NOMO-1 treated with DMSO at 0.1 percent for 48 hours (cell line): ENCODE measurements around the gene LILRA5.
A peak's percentile ranks its signal among the peaks of the same experiment; 100 is the strongest.
"Not testable (repeated sequence)": the region's sequence is repeated elsewhere in the genome, so short reads cannot be mapped to it uniquely, and the experiment has no call there.

ENCODE experiments used
- DNase-seq: peaks from one replicate; lab custom pipeline; 2025; ENCODE audit not compliant: unreplicated experiment; lab: John Stamatoyannopoulos, UW

Gene LILRA5

DNA sequence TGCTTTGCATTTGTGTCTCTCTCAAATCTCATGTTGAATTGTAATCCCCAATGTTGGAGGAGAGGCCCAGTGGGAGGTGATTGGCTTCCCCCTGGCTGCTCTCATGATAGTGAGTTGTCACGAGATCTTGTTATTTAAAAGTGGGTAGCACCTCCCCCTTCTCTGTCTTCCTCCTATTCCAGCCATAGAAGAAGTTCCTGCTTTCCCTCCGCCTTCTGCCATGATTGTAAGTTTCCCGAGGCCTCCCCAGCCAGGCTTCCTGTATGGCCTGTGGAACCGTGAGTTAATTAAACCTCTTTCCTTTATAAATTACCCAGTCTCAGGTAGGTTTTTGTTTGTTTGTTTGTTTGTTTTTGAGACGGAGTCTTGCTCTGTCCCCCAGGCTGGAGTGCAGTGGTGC is 22.2 kb upstream of the LILRA5 start:
- DNase-seq: peak; percentile 44

DNA sequence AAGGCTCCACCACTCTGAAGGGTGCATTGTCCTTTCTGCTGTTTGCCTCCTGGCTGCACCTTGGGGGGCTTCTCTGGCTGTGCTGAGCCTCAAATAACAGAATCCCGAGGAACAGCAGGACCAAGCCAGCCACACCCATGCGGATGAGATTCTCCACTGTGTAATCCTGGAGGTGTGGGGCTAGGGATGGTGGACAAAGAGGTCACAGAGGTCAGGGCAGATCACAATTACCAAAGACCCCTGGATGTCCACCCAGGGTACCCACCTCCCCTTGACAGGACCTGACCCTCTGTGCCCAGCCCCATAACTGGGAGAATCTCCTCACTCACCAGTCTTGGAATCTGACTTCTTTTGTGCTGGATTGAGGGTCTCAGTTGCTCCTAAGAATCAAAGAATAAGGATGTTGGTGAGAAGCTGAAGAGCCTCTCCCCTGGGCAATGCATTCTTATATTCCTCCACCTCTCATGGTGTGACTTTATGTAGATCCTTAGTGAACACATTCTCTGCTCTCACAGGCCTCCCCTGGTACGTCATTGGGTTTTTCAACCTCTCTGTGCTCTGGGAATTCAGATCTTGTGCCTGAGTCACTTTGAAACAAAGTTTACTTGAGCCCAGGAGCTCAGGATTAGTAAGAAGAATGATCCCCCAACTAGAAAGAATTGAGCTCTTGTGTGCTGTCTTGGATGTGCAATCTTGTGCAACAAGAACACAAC is 20.8 kb upstream of the LILRA5 start:
- DNase-seq: no peak

DNA sequence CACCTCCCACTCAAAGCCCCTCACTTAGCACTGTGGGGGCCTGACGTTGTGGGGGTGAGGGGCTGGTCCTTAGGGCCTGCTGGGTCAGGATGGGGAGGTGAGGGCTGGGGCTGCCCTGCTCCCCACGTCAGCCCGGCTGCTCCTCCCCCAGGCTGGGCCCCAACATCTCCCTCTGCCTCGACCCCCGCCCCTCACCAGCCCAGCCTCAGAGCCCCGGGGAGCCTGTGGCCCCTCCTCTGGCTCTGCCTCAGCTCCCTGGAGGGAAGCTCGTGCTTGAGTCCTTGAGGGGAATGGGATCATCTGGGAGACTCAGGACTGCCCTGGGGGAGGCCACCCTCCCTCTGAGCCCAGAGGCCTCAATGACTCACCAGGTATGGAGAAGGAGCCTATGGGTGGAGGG is 19.2 kb upstream of the LILRA5 start:
- no peak for DNase-seq

DNA sequence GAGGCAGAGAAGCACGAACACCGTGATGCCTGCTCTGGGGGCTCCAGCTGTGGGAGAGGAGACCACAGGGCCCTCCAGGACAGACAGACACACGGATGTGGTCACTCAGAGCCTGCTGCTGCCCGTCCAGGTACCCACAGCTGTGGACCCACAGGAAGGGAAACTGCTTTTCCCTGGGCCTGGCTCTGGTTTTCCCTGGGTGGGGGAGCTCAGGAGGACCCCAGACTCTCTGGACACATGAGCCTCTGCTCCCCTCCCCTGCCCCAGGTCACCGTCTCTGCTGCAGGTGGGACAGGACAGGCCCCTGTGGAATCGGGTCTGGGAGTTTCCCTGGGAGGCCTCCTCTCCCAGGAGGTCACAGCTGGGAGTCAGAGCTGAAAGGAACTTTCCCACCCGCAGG is 18.7 kb upstream of the LILRA5 start:
- DNase-seq: no peak

DNA sequence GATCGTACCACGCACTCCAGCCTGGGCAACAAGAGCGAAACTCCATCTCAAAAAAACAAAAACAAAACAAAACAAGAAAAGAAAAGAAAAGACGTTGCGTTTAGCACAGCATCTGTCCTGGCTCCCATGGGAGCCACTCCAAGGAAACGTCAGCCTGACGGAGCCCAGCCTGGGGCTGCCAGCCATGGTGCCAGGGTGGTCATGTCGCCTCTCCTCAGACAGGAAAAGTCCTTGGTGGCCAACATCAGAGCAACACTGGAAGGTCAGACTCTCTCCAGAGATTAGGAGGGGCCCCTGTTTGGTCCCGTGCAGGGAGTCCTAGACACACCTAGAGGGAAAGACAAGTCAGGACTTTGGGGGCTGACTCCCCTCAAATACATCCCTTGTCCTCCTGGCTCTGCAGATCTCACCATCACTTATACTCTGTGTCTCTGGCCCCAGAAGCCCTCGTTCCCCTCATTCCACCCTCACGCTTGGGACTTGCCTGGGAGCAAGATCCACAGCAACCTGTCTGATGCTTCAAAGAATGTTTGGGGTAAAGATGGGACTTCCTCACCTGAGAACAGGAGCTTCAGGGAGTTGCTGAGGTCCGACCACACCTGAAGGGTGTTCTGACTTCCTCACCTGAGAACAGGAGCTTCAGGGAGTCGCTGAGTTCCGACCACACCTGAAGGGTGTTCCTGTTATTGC is 16.7 kb upstream of the LILRA5 start:
- no peak for DNase-seq

DNA sequence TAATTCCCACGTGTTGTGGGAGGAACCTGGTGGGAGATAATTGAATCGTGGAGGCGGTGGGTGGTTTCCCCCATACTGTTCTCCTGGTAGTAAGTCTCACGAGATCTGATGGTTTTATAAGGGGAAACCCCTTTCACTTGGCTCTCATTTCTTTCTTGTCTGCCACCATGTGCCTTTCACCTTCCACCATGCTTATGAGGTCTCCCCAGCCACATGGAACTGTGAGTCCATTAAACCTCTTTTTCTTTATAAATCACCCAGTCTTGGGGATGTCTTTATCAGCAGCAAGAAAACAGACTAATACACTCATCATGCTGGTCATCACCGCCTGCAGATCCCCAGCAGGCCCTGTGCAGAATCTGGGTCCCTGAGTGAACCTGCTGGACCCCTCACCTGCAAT is 15.8 kb upstream of the LILRA5 start:
- not testable (repeated sequence) for DNase-seq

DNA sequence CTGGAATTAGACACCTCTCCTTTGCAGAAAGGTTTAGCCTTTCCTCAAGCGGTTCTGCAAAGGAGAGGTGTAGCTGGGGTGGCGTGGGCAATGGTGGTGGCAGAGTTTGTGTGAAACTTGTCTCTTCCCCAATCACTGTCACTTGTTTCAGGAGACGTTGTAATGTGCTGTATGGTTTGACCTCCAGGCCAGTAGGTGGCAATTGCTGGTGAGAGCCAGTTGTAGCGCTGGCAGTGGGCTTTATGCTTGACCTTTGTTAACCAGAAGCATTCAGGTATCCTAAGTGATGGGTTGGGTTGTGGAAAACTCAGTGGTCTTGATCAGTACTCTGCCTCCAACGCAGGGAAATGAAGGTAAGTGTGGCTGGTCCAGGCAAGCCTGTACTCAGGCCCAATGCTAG is 12.7 kb upstream of the LILRA5 start:
- DNase-seq: no peak

DNA sequence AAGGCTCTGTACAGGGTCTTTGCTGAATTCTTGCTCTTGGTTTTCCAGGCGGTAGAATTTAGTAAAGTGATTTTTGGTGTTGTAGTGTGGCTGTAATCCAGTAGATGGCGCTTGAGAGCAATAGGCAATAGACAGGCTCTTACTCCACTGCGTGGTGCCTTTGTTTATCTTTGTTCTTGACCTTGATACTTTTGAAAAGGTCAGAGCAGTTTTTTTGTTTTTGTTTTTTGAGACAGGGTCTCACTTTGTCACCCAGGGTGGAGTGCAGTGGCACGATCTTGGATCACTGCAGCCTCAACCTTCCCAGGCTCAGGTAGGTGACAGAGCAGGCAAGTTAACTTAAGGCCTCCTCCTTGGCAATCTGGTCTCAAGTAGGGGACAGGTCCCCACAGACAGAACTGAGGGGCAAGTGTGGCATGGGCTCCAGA is 12.2 kb upstream of the LILRA5 start:
- peak; percentile 59 for DNase-seq

DNA sequence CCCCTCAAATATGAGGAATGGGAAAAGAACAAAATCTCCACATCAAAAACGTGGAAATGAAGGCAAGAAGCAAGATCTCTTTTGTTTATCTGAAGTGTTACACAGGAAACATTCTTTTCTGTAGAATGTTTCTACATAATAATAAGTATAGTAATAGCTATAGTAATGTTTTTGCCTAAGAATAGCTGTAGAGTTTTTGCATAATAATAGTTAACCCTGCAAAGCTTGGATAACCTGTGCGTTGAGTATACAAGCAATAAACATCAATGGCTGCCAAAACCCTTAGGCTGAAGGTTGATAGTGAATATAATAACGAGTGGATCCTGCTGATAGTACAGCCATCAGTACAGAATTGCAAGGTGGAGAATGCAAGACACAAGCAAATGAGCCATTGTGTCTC is 11.1 kb upstream of the LILRA5 start:
- no peak for DNase-seq

DNA sequence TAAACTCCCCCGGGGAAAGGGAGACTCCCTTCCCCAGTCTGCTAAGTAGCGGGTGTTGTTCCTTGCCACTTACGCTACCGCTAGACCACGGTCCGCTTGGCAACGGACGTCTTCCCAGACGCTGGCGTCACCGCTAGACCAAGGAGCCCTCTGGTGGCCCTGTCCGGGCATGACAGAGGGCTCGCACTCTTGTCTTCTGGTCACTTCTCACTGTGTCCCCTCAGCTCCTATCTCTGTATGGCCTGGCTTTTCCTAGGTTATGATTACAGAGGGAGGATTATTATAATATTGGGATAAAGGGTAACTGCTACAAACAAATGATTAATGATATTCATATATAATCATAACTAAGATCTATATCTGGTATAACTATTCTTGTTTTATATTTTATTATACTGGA is 10.0 kb upstream of the LILRA5 start:
- not testable (repeated sequence) for DNase-seq

DNA sequence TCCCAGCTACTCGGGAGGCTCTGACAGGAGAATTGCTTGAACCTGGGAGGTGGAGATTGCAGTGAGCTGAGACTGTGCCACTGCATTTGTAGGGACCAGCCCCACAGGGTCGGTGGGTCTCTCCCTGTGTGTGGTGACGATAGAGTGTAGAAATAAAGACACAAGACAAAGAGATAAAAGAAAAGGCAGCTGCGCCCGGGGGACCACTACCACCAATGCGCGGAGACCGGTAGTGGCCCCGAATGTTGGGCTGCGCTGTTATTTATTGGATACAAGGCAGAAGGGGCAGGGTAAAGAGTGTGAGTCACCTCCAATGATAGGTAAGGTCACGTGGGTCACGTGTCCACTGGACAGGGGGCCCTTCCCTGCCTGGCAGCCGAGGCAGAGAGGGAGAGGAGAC is 9.3 kb upstream of the LILRA5 start:
- not testable (repeated sequence) for DNase-seq

DNA sequence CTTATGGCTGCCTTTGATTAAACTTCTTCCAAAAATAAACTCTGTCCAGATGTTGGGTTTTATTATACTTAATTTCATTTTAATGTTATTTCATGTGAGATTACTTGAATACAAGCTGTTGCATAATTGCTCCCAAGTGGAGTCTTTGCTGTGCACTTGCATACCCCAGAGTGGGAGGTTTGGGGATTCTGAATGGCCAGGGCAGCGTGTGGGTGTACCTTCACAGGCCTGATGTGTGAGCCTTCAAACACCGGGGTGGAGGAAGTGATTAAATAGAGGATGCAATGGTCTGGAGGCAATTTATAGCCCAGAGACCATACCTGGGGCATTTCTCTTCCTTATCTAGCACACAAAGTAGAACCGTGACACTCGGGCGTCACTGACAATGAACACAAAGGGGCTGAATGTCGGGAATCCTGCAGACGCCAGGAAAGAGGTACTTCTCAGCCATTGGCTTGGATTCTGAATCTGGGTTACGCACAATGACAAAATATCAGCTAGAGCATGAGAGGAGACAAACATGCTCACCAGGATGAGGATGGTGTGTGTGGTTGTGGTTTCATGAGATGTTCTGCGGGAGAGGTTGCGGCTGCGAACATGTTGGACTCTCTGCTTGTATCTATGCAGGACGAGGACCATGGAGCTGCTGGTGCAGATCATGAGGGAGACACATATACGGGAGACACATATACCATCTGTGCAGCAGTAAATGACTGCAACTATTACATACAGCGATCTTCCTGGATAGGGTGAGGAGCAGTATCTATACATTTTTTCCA is 7.1 kb upstream of the LILRA5 start:
- DNase-seq: no peak

DNA sequence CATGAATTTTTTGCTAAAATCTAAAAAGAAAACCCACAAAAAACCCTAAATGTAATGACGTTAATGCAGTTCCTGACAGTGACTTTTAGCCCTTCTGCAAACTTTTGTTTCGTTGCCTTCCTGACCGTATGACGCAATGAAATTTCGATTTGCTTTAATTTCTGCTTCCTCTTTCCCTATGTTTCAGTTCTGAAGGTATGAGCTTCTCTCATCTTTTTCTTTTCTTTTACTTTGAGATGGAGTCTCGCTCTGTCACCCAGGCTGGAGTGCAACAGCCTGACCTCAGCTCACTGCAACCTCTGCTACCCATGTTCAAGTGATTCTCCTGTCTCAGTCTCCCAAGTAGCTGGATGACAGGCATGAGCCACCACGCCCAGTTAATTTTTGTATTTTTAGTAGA is 6.1 kb upstream of the LILRA5 start:
- peak; percentile 94 for DNase-seq

DNA sequence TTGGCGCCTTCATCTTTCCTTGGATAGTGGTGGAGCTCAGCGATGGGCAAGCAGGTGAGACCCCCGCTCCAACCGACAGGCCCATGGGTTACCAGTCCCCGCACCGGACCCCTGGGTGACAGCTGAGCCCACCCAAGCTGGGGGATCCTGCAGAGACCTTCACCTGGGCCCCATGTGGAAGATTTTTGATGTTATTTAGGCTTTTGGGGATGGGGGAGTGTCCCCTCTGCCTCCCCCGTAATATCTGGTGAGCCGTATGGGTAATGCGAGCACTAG is 4.9 kb upstream of the LILRA5 start:
- no peak for DNase-seq

DNA sequence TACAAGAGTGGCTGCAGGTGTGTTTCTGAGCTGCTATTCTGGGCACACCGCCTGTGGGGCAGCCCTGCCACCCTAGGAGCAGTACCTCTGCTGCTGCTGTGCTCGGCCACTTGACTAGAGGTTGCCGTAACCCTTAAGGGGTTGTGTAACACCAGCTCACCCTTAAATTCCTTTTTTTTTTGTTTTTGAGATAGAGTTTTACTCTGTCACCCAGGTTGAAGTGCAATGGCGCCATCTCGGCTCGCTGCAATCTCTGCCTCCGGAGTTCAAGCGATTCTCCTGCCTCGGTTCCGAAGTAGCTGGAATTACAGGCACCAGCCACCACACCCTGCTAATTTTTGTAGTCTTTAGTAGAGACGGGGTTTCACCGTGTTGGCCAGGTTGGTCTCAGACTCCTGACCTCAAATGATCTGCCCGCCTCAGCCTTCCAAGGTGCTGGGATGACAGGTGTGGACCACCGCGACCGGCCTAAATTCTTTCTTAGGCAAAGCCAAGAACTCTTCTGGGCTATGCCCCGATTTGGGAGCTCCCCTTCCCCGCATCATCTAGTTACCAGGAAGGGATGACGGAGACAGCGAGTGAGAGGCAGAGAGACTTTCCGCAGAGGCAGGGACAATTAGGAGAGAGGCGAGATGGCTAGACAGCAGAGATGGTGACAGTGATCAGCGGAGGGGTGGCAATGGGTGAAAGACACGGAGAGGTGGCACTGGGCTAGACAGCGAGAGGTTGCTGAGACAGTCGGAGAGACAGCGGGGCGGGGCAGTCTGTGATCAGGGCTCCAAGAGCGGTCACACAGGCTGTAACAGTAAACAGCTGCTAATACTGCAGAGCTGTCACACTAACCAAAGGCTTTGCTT is 4.4 kb upstream of the LILRA5 start:
- DNase-seq: peak; percentile 85

DNA sequence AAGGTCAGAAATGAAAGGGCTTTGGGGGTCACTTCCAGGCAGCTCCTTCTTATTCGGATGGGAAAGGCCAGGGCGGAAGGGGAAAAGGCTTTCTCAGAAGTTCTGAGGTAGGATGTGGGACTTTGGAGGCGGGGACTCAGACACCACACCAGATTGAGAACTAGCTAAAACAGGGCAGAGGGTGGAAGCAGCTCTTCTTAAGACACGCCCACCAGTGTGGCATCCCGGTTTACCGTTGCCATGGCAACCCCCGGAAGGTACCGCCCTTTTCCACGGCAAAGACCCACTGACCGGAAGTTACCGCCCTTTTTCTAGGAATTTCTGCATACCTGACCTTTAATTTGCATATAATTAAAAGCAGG is 3.8 kb upstream of the LILRA5 start:
- DNase-seq: peak; percentile 79

DNA sequence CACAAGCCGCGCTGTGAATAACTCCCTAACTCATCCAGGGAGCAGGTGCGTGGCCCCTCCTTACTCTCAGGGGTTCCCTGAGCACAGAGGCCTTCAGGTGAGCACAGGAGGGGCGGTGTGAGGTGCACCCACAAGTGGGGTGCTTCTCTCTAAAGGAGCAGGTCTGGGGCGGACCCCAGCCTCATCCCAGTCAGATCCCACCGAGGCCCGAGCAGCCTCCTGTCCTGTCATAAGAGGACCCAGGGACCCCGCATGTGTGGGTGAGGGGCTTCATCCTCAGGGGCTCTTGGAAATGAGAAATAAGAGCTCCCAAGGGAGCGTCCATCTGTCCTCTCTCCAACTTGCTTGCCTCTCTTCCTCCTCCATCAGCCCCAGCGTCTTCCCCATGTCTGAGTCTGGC is 3.0 kb upstream of the LILRA5 start:
- DNase-seq: no peak

DNA sequence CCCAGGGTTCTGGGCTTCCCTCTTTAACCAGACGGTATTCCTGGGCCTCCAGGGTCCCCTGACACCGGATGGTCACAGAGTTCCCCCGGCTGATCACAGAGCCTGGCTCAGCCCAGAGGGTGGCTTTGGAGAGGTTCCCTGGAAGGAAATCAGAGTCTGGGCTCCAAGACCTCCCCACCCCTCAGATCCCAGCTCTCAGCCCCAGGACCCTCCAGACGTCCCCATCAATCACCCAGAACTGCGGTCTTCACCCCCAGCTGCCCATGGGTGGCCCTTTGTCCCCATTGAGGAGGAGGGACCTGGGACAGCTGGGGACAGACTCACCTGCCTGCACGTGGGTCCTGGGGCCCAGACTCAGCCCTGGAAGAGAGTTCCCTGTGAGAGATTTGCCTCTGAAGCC is 955 bp downstream of the LILRA5 start:
- no peak for DNase-seq

DNA sequence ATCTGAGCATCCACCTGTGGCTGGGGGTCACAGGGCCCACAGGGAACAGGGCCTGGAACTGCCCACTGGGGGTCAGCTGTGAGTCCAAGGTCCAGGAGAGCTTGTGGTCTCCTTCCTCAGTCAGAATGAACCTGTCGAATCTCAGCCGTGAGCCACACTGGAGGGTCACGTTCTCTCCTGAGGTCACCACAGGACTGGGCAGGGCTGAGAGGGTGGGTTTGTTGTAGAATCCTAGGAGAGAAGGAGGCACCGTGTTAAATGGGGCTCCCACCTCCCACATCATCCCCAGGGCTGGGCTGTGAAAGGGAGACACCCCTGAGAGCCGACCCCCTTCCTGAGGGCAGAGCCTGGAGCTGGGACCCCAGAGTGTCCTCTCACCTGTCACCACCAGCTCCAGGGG is 1.5 kb downstream of the LILRA5 start:
- no peak for DNase-seq

DNA sequence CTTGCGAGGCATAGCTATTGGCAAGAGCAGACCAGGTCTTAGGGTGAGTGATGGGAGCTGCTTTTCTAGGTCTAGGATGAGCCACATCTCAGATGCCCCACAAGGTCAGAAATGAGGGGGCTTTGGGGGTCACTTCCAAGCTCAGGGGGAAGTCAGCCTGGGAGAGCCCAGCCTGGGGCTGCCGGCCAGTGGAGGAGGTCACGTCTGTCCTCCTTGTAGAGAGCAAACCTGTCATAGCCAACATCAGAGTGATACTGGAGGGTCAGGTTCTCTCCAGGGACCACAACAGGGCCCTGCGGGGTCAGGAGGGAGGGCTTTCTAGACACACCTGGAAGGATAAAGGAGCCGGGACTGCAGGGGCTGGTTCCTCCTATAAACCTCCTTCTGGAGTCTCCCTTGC is 2.4 kb downstream of the LILRA5 start:
- DNase-seq: no peak

DNA sequence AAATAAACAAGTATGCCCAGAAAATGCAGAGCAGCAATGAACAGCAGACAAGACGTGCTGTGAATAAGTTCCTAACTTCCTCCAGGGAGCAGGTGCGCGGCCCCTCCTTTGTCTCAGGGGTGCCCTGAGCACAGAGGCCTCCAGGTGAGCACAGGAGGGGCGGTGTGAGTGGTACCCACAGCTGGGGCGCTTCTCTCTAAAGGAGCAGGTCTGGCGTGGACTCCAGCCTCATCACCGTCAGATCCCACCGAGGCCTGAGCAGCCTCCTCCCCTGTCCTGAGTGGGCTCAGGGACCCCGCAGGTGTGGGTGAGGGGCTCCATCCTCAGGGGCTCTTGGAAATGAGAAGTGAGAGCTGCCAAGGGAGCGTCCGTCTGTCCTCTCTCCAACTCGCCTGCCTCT is 3.2 kb downstream of the LILRA5 start:
- no peak for DNase-seq
